NCI-H1417 treated with DMSO at 0.1 percent for 48 hours (cell line): Measurements from ENCODE around the gene SNX25.
"Not testable (repeated sequence)": the region's sequence is repeated elsewhere in the genome, so short reads cannot be mapped to it uniquely, and the experiment has no call there.

ENCODE experiments used
- DNase-seq: peaks from one replicate; lab custom pipeline; 2025; lab: John Stamatoyannopoulos, UW

The SNX25 gene

GRCh38 chr4:185344743-185345538, 135.5 kb downstream of the SNX25 start:
- DNase-seq = no peak

GRCh38 chr4:185346975-185347601, 137.7 kb downstream of the SNX25 start:
- no peak for DNase-seq

- no peak for DNase-seq
These were observed 142.3 kb downstream of the SNX25 start for GRCh38 chr4:185351691-185352090.

DNA sequence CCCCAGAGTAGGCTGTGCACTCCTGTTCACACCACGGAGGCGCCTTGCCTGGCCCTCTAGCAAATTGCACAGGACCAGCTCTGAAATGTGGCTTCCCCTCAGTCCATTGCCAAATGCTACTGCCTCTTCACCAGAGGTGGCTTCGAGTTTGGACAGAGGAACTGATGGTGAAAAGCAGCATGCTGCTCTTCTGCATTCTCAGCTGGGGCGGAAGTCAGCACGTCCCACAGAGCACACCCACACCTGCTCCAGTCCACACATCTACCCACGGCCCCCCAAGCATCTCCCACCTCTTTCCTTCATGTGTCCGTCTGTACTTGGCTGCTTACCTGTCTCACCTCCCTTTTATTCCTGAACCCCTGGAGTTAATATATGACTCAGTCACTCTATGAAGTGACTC, 142.8 kb downstream of the SNX25 start:
- no peak for DNase-seq

DNA sequence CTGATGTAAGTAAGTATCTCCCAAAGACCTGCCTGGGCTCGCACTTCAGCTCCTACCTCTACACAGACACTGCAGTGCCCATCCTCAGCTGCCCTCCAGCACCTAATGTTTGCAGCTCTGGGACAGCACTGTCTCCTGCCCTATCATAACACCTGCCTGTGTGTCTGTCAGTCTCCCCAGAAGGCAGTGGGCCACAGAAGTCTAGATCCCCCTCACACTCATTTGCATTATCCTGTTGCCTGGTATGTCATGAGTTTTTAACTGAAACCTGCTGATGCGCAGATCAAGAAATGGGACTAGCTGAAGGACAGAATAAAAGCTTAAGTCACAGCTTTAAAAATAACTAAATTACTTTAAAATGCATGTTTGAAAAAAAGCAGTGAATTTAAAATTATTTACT, 143.3 kb downstream of the SNX25 start:
- DNase-seq = no peak

DNA sequence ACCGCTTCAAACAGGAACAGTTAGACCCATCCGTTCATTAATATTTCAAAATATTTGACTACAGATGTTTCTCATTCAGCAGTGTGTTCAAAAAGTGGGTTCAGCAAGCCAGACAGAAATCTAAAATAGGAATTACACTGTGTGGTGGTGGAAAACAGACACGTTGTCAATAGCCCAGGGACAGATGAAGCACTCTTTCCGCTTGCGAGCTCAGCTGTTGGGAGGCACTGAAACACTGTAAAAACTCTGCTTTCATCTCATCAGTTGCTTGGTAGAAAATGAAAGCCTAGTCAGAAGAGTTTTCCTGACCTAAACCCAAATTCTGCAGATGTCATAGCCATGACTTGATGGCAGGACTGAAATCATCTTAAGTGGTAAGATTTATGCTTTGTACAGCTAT, 147.8 kb downstream of the SNX25 start:
- no peak for DNase-seq

DNA sequence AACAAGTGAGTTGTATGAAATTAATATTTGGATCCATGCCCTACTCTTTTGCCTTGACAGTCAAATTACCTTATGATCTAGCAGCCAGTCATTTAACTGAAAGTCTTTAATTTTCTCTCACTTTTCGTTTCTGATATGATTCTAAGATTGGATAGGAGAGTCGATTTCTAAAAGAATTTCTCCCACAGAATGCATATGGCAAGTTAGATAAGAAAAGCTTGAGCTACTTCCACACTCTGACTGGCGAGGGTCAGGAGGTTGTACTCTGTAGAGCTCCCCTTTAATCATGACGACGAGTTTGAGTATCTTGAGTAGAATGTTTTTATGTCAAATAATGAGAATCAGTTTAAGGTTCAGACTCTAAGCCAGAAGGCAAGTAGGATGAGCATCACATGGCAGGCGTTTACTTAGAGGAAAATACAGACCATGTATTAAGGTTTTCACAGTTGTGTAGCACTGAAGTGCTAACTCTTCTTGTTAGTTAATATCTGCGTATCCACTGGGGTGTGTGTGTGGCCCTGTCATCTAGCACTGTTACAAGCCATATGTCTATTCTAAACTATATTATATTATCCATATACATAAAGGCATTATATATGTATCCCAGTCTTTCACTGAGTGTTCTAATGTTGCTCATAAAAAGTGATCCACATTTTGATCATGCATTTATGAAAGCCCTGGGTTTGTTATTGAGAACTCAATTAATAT, 148.5 kb downstream of the SNX25 start:
- no peak for DNase-seq

GRCh38 chr4:185358514-185358913, 149.1 kb downstream of the SNX25 start:
- DNase-seq = no peak

GRCh38 chr4:185358959-185359358, 149.6 kb downstream of the SNX25 start:
- no peak for DNase-seq

DNA sequence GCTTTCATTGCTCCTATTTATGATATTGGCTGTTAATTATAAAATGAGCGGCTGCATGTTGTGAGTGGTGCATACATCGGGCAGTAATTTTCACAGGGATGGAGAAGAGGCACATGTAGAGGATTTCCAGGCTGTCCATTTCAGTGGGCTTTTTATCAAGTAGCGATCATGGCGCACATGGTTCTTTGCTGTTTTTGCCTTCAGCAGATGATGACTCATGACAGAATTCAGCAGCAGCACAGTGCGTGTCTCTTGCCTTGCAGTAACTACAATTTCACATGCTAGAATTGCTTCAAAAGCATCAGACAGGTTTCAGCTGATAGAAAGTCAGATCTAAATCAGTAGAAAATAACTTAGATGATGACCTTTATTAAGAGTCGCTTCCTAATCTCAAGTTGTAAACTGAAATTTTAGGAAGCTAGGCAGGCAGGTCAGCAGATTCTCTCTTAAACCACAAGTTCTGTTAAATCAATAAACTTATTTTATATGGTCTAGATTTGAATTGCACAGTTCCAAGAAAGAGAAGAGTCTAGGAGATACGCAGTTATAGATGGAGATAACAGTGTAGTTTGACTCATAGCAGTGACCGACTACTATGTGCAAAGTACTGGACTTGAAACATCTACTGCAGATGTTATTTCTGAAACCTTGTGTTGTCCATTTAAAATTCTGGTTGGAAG, 150.5 kb downstream of the SNX25 start:
- no peak for DNase-seq

DNA sequence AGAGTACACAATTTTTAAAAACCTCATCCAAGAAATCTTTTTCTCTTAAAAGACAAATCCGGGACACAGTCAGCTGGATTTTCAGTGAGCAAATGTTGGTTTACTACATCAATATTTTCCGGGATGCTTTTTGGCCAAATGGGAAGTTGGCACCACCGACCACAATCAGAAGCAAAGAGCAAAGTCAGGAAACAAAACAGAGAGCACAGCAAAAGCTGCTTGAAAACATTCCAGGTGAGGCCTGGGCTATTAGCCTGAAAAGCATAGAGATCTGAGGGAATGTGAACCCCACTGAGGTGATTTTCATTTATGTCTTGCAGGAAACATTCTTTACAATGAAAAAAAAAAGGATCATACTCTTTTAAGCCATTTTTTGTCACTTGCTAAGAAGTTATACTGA, 152.5 kb downstream of the SNX25 start:
- no peak for DNase-seq

- DNase-seq = not testable (repeated sequence)
These were observed 153.2 kb downstream of the SNX25 start for GRCh38 chr4:185362570-185362969.

DNA sequence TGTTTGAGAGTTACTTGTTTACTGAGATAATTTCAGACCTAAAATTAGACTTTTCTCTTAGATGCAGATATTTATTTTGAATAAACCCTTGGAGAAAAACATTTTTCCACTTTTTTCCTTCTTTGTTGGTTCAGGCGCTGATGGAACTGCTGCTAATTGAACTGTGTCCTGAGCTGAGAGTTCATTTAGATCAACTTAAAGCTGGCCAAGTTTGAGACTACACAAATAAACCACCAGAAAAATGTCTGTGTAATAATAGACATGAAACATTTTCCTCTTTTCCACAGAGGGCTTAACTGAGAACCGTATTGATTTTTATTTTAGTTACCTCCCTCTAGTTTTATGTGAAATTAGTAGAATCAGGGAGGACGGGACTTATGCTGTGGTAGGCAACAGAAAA, 153.9 kb downstream of the SNX25 start:
- DNase-seq = no peak

DNA sequence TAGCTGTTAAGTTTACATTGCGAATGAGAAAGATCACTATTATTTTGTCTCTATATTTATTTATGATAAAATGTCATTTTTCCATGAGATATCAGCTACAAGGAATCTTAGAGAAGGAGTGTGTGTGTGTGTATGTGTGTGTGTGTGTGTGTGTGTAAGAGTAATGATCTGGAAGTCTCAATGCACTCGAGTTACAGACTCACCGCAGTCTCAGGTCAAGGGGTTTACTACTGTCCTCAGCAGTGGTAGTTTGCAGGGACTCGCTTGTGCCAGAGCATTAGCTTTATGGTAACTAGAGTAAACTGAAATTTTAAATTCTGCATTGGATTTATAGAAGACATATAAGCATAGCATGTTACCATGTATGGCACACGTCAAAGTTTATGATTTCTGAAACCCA, 155.5 kb downstream of the SNX25 start:
- DNase-seq = no peak

DNA sequence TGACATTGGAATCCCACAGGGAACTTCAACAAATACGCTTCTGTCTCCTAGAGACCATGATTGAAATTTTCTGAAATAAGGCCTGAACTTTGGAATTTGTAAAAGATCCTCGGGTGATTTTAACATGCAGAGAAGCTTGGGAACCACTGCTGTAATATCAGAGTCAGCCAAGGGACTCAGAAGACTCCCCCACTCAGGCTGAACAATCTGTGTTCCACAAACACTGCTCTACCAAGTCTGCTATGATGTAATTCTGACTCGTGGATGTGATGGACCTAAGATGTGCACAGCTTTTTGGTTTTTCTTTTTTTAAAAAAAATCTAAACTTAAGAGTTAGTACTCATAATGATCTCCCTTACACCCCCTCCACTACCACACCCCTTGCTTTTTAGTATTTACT, 160.3 kb downstream of the SNX25 start:
- DNase-seq = no peak

GRCh38 chr4:185370268-185370949, 161.0 kb downstream of the SNX25 start:
- DNase-seq = no peak

DNA sequence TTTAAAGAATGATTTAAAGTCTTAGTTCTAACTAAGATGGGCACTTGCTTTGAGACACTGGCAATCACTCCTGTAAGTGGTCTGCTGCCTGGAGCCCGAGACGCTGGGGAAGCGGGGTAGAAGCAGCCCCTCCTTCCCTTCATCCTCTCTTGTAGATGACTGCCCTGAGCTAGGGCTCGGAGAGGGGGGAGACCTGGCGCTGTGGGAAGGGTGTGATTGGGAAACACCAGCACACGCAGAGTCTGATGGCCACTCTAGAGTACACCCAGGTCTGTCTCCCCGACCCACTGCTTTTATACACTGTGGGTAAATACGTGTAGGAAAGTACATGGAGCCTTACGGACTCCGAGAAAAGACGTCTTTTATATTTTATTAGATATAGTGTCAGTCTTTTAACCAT, 162.3 kb downstream of the SNX25 start:
- no peak for DNase-seq

- DNase-seq = no peak
These were observed 164.6 kb downstream of the SNX25 start for GRCh38 chr4:185374027-185374426.

- no peak for DNase-seq
These were observed 165.2 kb downstream of the SNX25 start for GRCh38 chr4:185374573-185374972.

- no peak for DNase-seq
These were observed 168.9 kb downstream of the SNX25 start for GRCh38 chr4:185378264-185378663.

DNA sequence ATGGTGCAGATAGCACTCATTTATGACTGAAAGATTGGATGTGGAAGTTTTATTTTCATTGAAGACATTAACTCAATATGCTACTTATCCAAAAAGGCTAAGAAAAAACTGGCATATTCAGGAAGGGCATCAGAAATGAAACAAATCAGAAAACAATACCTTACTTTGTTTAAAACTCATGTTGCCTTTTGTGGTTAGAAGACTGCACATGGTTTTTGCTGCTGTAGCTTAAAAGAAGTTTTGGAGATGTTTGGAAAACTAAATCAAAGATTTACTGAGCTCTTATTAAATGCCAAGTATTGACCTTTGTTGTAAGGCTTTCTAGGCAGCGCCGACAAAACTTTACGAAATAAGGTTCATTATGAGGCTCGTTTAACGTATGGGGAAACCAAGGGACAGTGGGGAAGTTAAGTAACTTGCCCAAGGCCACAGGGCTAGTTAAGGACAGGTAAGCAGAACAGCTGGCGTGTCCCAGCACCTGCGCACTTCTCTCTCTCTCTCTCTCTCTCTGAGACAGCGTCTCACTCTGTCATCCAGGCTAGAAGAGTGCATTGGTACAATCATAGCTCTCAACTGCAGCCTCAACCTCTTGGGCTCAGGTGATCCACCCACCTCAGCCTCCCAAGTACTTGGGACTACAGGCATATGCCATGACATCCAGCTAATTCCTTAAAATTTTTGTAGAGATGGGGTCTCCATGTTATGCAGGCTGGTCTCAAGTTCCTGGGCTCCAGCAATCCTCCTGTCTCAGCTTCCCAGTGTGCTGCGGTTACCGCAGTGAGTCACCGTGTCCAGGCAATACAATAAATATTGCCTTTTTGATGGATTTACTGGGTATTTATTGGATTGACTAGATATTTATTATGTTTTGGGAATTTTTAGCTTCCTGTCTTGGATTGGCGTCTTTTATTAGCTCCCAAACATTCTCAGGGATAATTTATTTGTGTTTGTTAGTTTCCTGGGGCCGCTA, 170.2 kb downstream of the SNX25 start:
- DNase-seq = no peak
